Measurements from ENCODE around the gene BBS9.

The BBS9 gene

GRCh38 chr7:33614357-33615117, 485.2 kb downstream of the BBS9 start:
- no peak for DNase-seq (ENCODE audit: low read depth)

- DNase-seq (ENCODE audit: low read depth): no peak
Measured at GRCh38 chr7:33616752-33617151, 487.4 kb downstream of the BBS9 start.

GRCh38 chr7:33619264-33619663, 489.9 kb downstream of the BBS9 start:
- no peak for DNase-seq (ENCODE audit: low read depth)

- DNase-seq (ENCODE audit: low read depth): no peak
Measured at GRCh38 chr7:33623267-33623666, 493.9 kb downstream of the BBS9 start.

- DNase-seq (ENCODE audit: low read depth): no peak
Measured at GRCh38 chr7:33624215-33624614, 494.9 kb downstream of the BBS9 start.

GRCh38 chr7:33626869-33627268, 497.5 kb downstream of the BBS9 start:
- no peak for DNase-seq (ENCODE audit: low read depth)

GRCh38 chr7:33627741-33628140, 498.4 kb downstream of the BBS9 start:
- no peak for DNase-seq (ENCODE audit: low read depth)

GRCh38 chr7:33628894-33629293, 499.5 kb downstream of the BBS9 start:
- no peak for DNase-seq (ENCODE audit: low read depth)

- DNase-seq (ENCODE audit: low read depth): no peak
Measured at GRCh38 chr7:33630359-33630758, 501.0 kb downstream of the BBS9 start.

- no peak for DNase-seq (ENCODE audit: low read depth)
Measured at GRCh38 chr7:33632322-33632721, 503.0 kb downstream of the BBS9 start.

GRCh38 chr7:33632840-33633525, 503.6 kb downstream of the BBS9 start:
- no peak for DNase-seq (ENCODE audit: low read depth)

GRCh38 chr7:33634606-33635005, 505.2 kb downstream of the BBS9 start:
- no peak for DNase-seq (ENCODE audit: low read depth)

GRCh38 chr7:33636359-33636758, 507.0 kb downstream of the BBS9 start:
- no peak for DNase-seq (ENCODE audit: low read depth)

- DNase-seq (ENCODE audit: low read depth): no peak
Measured at GRCh38 chr7:33639552-33640197, 510.3 kb downstream of the BBS9 start.

- no peak for DNase-seq (ENCODE audit: low read depth)
Measured at GRCh38 chr7:33640741-33641140, 511.4 kb downstream of the BBS9 start.

- no peak for DNase-seq (ENCODE audit: low read depth)
Measured at GRCh38 chr7:33642312-33642711, 512.9 kb downstream of the BBS9 start.

GRCh38 chr7:33643530-33643929, 514.2 kb downstream of the BBS9 start:
- DNase-seq (ENCODE audit: low read depth): no peak

- no peak for DNase-seq (ENCODE audit: low read depth)
Measured at GRCh38 chr7:33644489-33644888, 515.1 kb downstream of the BBS9 start.

- no peak for DNase-seq (ENCODE audit: low read depth)
Measured at GRCh38 chr7:33645104-33645503, 515.7 kb downstream of the BBS9 start.

GRCh38 chr7:33646166-33646565, 516.8 kb downstream of the BBS9 start:
- DNase-seq (ENCODE audit: low read depth): no peak

GRCh38 chr7:33646891-33647391, 517.6 kb downstream of the BBS9 start:
- no peak for DNase-seq (ENCODE audit: low read depth)

- DNase-seq (ENCODE audit: low read depth): no peak
Measured at GRCh38 chr7:33649476-33650441, 520.4 kb downstream of the BBS9 start.

All from T follicular helper cell (primary cell).